ENCODE measurements around the gene FILIP1. TPM values are rescaled to one million over a fixed set of nuclear protein-coding genes. Genes with fewer than 3 reads are reported as not detected.

Gene FILIP1
- total RNA-seq, 1 experiment from 2014 or later = 2.9 TPM

GRCh38 chr6:75429061-75429703, 64.4 kb downstream of the FILIP1 start (continued):
- TF ChIP-seq ZNF532 (CRISPR knock-in tag; IDR thresholded peaks at IDR 0.05; ENCODE audit: borderline replicate concordance) (no peak), JUN (CRISPR knock-in tag; IDR thresholded peaks at IDR 0.05) (no peak)

- Mint-ChIP-seq H3K4me1 (peaks cover 8% of the 10 kb centered on the region), H3K27me3 (ENCODE audit: low read depth) (no peaks in the 10 kb centered on the region), H3K36me3 (peaks cover 5% of the 10 kb centered on the region), H3K9me3 (peaks cover 15% of the 10 kb centered on the region), H3K27ac (no peak overlapping the region), H3K4me3 (no peak overlapping the region)
- TF ChIP-seq ZNF423 (CRISPR knock-in tag; IDR thresholded peaks at IDR 0.05) = no peak
- TF ChIP-seq GRHL2 (CRISPR knock-in tag; IDR thresholded peaks at IDR 0.05; ENCODE audit: insufficient replicate concordance, severe bottlenecking) = no peak
- no peak for TF ChIP-seq CBFB (CRISPR knock-in tag; IDR thresholded peaks at IDR 0.05; ENCODE audit: low read depth)
- no peak for TF ChIP-seq OVOL2 (CRISPR knock-in tag; IDR thresholded peaks at IDR 0.05; ENCODE audit: borderline replicate concordance)
- TF ChIP-seq CDX4 (CRISPR knock-in tag; IDR thresholded peaks at IDR 0.05; ENCODE audit: borderline replicate concordance) = no peak
- TF ChIP-seq ZNF138 (CRISPR knock-in tag; conservative IDR thresholded peaks at IDR 0.05) = no peak
- TF ChIP-seq SOX15 (CRISPR knock-in tag; IDR thresholded peaks at IDR 0.05) = no peak
- no peak for TF ChIP-seq MYBL2 (CRISPR knock-in tag; IDR thresholded peaks at IDR 0.05)
- TF ChIP-seq ERG (CRISPR knock-in tag; IDR thresholded peaks at IDR 0.05) = no peak
- TF ChIP-seq ETV6 (CRISPR knock-in tag; IDR thresholded peaks at IDR 0.05) = no peak
- TF ChIP-seq IRF2 (CRISPR knock-in tag; IDR thresholded peaks at IDR 0.05; ENCODE audit: borderline replicate concordance, low read depth) = no peak
- no peak for TF ChIP-seq KAT7 (CRISPR knock-in tag; IDR thresholded peaks at IDR 0.05; ENCODE audit: borderline replicate concordance)
- TF ChIP-seq ATF6 (CRISPR knock-in tag; IDR thresholded peaks at IDR 0.05) = no peak
- no peak for TF ChIP-seq SP1 (CRISPR knock-in tag; conservative IDR thresholded peaks at IDR 0.05)
- no peak for TF ChIP-seq ZBTB43 (CRISPR knock-in tag; IDR thresholded peaks at IDR 0.05)
- no peak for TF ChIP-seq ZNF232 (CRISPR knock-in tag; IDR thresholded peaks at IDR 0.05)
- no peak for TF ChIP-seq USF1 (CRISPR knock-in tag; IDR thresholded peaks at IDR 0.05)
- no peak for TF ChIP-seq ZNF512 (CRISPR knock-in tag; IDR thresholded peaks at IDR 0.05; ENCODE audit: borderline replicate concordance)
- ChIA-PET CTCF (no interaction called here), POLR2A (no interaction called here)
- ATAC-seq (no peak), DNase-seq (ENCODE audit: low spot score) (no peak)
Observed at GRCh38 chr6:75428204-75428603, 65.4 kb downstream of the FILIP1 start.
